Large intestine (tissue), 12 donors: ENCODE data around the gene NCLN. TPM values are rescaled to one million over a fixed set of nuclear protein-coding genes. Genes with fewer than 3 reads are reported as not detected.

Experiments
- DNase-seq, 2 donors: peaks; one replicate each; pipeline versions ENCODE4 v3.0.0 to v3.0.0-alpha.2; 2013
- H3K27ac ChIP-seq: one replicate; pipeline ENCODE4 v1.5.1; 2013; ENCODE audit warnings: low read length
- H3K27me3 ChIP-seq: 2 replicates; pipeline ENCODE4 v1.6.1; 2013; ENCODE audit warnings: low read length; ENCODE audit not compliant: control insufficient read depth, insufficient read depth
- H3K36me3 ChIP-seq: 2 replicates; pipeline ENCODE4 v1.6.1; 2013; ENCODE audit warnings: low read length; ENCODE audit not compliant: control insufficient read depth, insufficient read depth
- H3K4me1 ChIP-seq: one replicate; pipeline ENCODE4 v1.6.1; 2013; ENCODE audit warnings: low read length; ENCODE audit not compliant: control insufficient read depth, insufficient read depth
- H3K4me3 ChIP-seq: one replicate; pipeline ENCODE4 v1.5.1; 2013; ENCODE audit warnings: low read length
- H3K9me3 ChIP-seq: one replicate; pipeline ENCODE4 v1.6.1; 2013; ENCODE audit warnings: mild to moderate bottlenecking, low read depth, low read length, moderate library complexity; ENCODE audit not compliant: control insufficient read depth
- WGBS: methylation state at CpG from one replicate; pipeline ENCODE4 v1.1.5; 2013; ENCODE audit warnings: low lambda C conversion rate; ENCODE audit not compliant: insufficient coverage; 5-methylcytosine and 5-hydroxymethylcytosine counted together
- long read RNA-seq, 11 donors: transcript quantifications; one replicate each; lab custom pipeline, GENCODE V29; 2026
- polyA plus RNA-seq: library from polyadenylated mRNA; unstranded; fragments of 120-200 nt; gene quantifications from one replicate; pipeline ENCODE4 v1.2.1, GENCODE V29; 2013

The NCLN gene, protein sequence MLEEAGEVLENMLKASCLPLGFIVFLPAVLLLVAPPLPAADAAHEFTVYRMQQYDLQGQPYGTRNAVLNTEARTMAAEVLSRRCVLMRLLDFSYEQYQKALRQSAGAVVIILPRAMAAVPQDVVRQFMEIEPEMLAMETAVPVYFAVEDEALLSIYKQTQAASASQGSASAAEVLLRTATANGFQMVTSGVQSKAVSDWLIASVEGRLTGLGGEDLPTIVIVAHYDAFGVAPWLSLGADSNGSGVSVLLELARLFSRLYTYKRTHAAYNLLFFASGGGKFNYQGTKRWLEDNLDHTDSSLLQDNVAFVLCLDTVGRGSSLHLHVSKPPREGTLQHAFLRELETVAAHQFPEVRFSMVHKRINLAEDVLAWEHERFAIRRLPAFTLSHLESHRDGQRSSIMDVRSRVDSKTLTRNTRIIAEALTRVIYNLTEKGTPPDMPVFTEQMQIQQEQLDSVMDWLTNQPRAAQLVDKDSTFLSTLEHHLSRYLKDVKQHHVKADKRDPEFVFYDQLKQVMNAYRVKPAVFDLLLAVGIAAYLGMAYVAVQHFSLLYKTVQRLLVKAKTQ
- 36.3 TPM for polyA plus RNA-seq
- long read RNA-seq, donor 1, full-length matches to known transcripts = 4 of 4 reads
- long read RNA-seq, donor 1, partial matches to known transcripts = 0 of 4 reads
- long read RNA-seq, donor 1, other reads (novel, unspliced or antisense) = 0 of 4 reads
- long read RNA-seq, donor 2, full-length matches to known transcripts = 3 of 14 reads
- long read RNA-seq, donor 2, partial matches to known transcripts = 11 of 14 reads
- long read RNA-seq, donor 2, other reads (novel, unspliced or antisense) = 0 of 14 reads
- long read RNA-seq, donor 3 = 0 reads
- long read RNA-seq, donor 4, full-length matches to known transcripts = 1 of 1 reads
- long read RNA-seq, donor 4, partial matches to known transcripts = 0 of 1 reads
- long read RNA-seq, donor 4, other reads (novel, unspliced or antisense) = 0 of 1 reads
- long read RNA-seq, donor 5, full-length matches to known transcripts = 5 of 5 reads
- long read RNA-seq, donor 5, partial matches to known transcripts = 0 of 5 reads
- long read RNA-seq, donor 5, other reads (novel, unspliced or antisense) = 0 of 5 reads
- long read RNA-seq, donor 6, full-length matches to known transcripts = 6 of 19 reads
- long read RNA-seq, donor 6, partial matches to known transcripts = 13 of 19 reads
- long read RNA-seq, donor 6, other reads (novel, unspliced or antisense) = 0 of 19 reads
- long read RNA-seq, donor 7, full-length matches to known transcripts = 2 of 2 reads
- long read RNA-seq, donor 7, partial matches to known transcripts = 0 of 2 reads
- long read RNA-seq, donor 7, other reads (novel, unspliced or antisense) = 0 of 2 reads
- long read RNA-seq, donor 8, full-length matches to known transcripts = 3 of 9 reads
- long read RNA-seq, donor 8, partial matches to known transcripts = 6 of 9 reads
- long read RNA-seq, donor 8, other reads (novel, unspliced or antisense) = 0 of 9 reads
- long read RNA-seq, donor 9, full-length matches to known transcripts = 3 of 3 reads
- long read RNA-seq, donor 9, partial matches to known transcripts = 0 of 3 reads
- long read RNA-seq, donor 9, other reads (novel, unspliced or antisense) = 0 of 3 reads
- long read RNA-seq, donor 10, full-length matches to known transcripts = 3 of 8 reads
- long read RNA-seq, donor 10, partial matches to known transcripts = 0 of 8 reads
- long read RNA-seq, donor 10, other reads (novel, unspliced or antisense) = 5 of 8 reads
- long read RNA-seq, donor 11, full-length matches to known transcripts = 2 of 2 reads
- long read RNA-seq, donor 11, partial matches to known transcripts = 0 of 2 reads
- long read RNA-seq, donor 11, other reads (novel, unspliced or antisense) = 0 of 2 reads

DNA sequence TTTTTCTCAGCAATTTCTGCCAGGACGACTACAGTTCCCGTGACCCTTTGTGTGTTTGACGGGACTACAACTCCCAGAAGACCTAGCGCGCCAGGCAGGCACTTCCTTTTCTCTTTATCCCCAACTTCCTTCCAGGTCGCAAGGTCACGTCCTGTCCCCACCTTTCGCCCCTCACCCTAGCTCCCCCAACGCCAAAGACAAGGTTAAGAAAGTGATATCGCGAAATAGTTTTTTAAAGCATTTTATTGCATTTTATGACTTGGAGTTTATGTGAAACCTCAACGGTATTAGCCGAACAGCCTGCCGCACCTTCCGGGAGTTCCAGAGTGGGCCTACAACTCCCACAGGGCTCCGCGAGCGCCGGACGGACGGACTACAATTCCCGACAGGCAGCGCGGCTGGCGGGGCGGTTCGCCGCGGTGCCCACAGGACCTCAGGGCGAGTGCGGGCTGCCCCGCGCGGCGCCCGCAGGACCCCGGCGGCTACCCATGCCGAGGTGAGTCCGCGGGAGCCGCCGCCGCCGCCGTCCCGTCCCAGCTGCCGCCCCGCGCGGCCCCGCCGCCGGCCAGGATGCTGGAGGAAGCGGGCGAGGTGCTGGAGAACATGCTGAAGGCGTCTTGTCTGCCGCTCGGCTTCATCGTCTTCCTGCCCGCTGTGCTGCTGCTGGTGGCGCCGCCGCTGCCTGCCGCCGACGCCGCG is at the start of gene NCLN:
NCLN (plus strand) TSS at position 470 of the 699 bp plus-strand sequence; CDS start at position 571, 101 bp downstream.
- H3K36me3 ChIP-seq = no peaks in the 10 kb centered on the region
- no CpG with 5 or more reads among the region's 69 CpGs for WGBS
- H3K4me1 ChIP-seq = peaks cover 28% of the 10 kb centered on the region

DNA sequence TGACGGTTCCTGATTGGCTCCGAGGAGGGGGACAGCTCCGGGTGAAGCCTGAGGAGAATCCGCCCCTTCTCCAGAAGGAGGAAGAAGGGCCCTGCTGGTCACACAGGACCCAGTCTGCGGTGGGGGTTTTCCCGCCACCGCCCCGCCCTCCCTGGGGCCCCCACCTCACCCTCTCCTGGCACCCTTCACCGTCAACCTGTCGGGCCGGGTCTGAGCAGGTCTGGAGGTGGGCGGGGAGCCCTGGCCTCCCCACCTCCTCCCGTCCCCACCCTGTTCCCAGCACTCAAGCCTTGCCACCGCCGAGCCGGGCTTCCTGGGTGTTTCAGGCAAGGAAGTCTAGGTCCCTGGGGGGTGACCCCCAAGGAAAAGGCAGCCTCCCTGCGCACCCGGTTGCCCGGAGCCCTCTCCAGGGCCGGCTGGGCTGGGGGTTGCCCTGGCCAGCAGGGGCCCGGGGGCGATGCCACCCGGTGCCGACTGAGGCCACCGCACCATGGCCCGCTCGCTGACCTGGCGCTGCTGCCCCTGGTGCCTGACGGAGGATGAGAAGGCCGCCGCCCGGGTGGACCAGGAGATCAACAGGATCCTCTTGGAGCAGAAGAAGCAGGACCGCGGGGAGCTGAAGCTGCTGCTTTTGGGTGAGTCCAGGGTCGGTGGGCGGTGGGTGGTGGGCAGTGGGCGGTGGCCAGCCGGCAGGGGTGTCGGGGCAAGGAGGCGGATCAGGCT is 49.6 kb upstream of the NCLN start, which contains the start of gene GNA15:
GNA15 (plus strand) TSS at position 73 of the 723 bp plus-strand sequence; CDS start at position 491, 418 bp downstream.
- Histone ChIP-seq H3K4me1 (no peaks in the 10 kb centered on the region), H3K27me3 (no peaks in the 10 kb centered on the region), H3K4me3 (no peak within 1 kb of the TSS), H3K27ac (no peak within 1 kb of the TSS), H3K9me3 (peaks cover 2% of the 10 kb centered on the region), H3K36me3 (no peaks in the 10 kb centered on the region)
- no peak for DNase-seq
- no CpG with 5 or more reads among the region's 40 CpGs for WGBS

More for the DNA sequence above, at the start of gene NCLN:
- DNase-seq = peak; percentile 94 to 98
- H3K9me3 ChIP-seq = no peaks in the 10 kb centered on the region
- no peaks in the 10 kb centered on the region for H3K27me3 ChIP-seq
- H3K27ac ChIP-seq = peak within 1 kb of the TSS; percentile 54
- peak within 1 kb of the TSS; percentile 80 for H3K4me3 ChIP-seq

DNA sequence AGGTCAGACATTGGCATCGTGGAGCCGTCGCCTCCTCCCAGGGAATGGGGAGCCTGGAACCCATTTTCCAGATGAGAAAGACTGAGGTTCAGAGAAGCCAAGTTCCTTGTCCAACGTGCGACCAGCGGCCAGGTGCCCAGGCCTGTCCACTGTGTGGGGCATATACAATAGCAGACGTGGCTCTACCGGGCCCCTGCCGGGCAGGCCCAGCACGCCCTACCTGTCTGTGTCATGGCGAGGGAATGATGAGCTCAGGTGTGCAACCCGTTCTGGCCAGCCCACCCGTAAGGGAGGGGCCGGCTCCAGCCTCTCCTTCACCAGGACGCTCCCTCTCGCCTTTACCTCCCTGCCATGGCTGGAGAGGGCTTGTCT is 49.1 kb upstream of the NCLN start:
- Histone ChIP-seq H3K4me3 (no peak overlapping the region), H3K27me3 (no peaks in the 10 kb centered on the region), H3K27ac (no peak overlapping the region), H3K4me1 (no peaks in the 10 kb centered on the region), H3K9me3 (peaks cover under 1% of the 10 kb centered on the region), H3K36me3 (no peaks in the 10 kb centered on the region)
- DNase-seq = no peak
- WGBS = no CpG with 5 or more reads among the region's 16 CpGs

DNA sequence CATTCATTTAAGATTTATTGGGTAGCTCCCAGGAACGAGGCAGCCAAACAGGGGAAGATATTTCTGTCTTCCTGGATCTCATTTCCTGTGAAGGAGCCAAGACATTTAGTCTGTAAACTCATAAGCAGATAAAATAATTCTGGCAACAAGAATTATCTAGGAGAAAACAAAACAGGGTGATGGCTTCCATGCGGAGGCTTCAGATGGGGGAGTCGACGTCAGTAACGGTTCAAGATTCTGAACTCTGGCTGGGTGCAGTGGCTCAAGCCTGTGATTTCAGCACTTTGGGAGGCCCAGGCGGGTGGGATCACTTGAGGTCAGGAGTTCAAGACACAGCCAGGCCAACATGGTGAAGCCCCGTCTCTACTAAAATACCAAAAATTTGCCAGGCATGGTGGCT is 48.6 kb upstream of the NCLN start:
- Histone ChIP-seq H3K27me3 (no peaks in the 10 kb centered on the region), H3K27ac (no peak overlapping the region), H3K4me3 (no peak overlapping the region), H3K36me3 (no peaks in the 10 kb centered on the region), H3K4me1 (no peaks in the 10 kb centered on the region), H3K9me3 (peaks cover 3% of the 10 kb centered on the region)
- WGBS = no CpG with 5 or more reads among the region's 7 CpGs
- no peak for DNase-seq

DNA sequence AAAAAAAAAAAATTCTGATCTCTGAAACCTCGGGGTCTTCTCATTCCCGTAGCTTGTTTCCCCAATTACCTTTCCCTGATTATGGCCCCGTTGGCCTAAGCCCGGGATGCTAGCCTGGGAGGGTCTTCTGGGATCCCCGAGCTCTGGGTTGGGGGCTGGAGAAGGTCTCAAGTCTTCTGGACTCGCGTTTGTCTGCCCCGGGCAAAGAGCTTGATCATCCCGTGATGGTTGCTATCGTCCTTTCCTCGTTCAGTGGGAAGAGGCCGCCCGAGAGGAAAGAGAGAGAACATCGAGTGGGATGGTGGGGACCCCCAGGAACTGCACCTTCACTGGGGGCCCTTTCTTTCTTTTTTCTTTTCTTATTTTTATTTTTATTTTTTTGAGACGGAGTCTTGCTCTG is 47.5 kb upstream of the NCLN start:
- H3K27me3 ChIP-seq = no peaks in the 10 kb centered on the region
- H3K4me1 ChIP-seq = no peaks in the 10 kb centered on the region
- H3K9me3 ChIP-seq = peaks cover 3% of the 10 kb centered on the region
- DNase-seq = no peak
- WGBS = no CpG with 5 or more reads among the region's 15 CpGs
- H3K4me3 ChIP-seq = no peak overlapping the region
- H3K36me3 ChIP-seq = no peaks in the 10 kb centered on the region
- no peak overlapping the region for H3K27ac ChIP-seq

DNA sequence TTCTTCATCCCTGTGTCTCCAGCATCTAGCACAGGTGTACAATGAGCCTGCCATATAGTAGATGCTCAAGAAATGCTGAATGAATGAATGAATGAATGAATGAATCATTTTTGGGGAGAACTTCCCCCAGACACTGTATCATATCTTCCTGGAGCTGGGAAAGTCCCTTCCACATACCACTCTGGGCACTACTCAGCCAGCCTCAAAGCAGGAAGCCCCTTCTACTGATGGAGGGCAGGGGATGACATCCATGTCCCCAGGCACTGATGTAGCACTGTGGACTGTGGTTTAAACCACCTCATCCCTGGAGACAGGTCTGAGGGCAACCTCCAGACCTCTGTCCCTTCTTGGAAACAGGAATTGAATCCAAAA is 45.1 kb upstream of the NCLN start:
- H3K27ac ChIP-seq = no peak overlapping the region
- DNase-seq = no peak

DNA sequence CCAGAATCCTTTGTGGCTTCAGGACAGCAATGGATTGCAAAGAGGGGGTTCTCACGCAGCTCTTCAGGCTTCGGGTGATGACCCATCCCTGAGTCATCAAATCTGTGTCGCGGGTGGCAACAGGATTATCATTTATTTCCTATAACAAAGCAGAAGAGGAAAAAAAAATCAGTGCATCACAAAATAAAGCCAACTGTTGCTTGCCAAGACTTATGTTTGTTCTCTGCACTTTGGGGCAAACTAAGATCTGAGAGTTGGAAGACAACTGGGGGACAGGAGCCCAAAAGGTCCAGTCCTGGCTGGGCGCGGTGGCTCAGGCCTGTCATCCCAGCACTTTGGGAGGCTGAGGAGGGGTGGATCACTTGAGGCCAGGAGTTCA is 43.4 kb upstream of the NCLN start:
- WGBS = no CpG with 5 or more reads among the region's 6 CpGs
- Histone ChIP-seq H3K9me3 (peaks cover 6% of the 10 kb centered on the region), H3K4me1 (no peaks in the 10 kb centered on the region), H3K27me3 (no peaks in the 10 kb centered on the region), H3K36me3 (no peaks in the 10 kb centered on the region), H3K4me3 (no peak overlapping the region), H3K27ac (no peak overlapping the region)
- no peak for DNase-seq

More for the DNA sequence above, 45.1 kb upstream of the NCLN start:
- Histone ChIP-seq H3K27me3 (no peaks in the 10 kb centered on the region), H3K4me3 (no peak overlapping the region), H3K4me1 (no peaks in the 10 kb centered on the region), H3K9me3 (peaks cover 3% of the 10 kb centered on the region), H3K36me3 (no peaks in the 10 kb centered on the region)

DNA sequence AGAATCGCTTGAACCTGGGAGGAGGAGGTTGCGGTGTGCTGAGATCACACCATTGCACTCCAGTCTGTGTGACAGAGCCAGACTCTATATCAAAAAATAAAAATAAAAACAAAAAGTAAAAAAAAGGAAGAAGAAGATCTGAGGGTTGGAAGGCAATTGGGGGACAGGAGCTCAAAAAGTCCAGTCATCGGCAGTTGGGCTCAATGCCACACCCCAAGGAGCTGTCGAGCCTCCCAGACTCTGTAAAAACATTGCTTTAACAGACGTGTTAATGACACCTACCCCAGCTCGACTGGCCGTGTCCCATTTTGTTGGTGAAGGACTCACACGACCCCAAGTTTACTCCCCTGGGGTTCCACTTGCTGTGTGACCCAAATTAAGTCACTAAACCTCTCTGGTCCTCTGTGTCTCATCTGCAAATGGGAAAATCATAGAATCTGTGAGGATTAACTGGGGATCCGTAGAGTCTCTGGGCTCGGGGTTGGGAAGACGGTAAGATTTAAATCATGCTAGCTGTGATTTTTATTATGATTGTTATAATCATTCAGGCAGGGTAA is 42.9 kb upstream of the NCLN start:
- Histone ChIP-seq H3K27me3 (no peaks in the 10 kb centered on the region), H3K27ac (no peak overlapping the region), H3K4me3 (no peak overlapping the region), H3K9me3 (peaks cover 6% of the 10 kb centered on the region), H3K36me3 (no peaks in the 10 kb centered on the region), H3K4me1 (no peaks in the 10 kb centered on the region)
- no peak for DNase-seq
- 90% methylated on average over 3 of the region's 11 CpGs for WGBS
